Measurements from ENCODE around the gene P2RY11.

The P2RY11 gene

GRCh38 chr19:10113964-10114650, 2.6 kb downstream of the P2RY11 start:
- no peak for DNase-seq (ENCODE audit: low spot score)

GRCh38 chr19:10114651-10115391, 3.3 kb downstream of the P2RY11 start:
- no peak for DNase-seq (ENCODE audit: low spot score)

DNA sequence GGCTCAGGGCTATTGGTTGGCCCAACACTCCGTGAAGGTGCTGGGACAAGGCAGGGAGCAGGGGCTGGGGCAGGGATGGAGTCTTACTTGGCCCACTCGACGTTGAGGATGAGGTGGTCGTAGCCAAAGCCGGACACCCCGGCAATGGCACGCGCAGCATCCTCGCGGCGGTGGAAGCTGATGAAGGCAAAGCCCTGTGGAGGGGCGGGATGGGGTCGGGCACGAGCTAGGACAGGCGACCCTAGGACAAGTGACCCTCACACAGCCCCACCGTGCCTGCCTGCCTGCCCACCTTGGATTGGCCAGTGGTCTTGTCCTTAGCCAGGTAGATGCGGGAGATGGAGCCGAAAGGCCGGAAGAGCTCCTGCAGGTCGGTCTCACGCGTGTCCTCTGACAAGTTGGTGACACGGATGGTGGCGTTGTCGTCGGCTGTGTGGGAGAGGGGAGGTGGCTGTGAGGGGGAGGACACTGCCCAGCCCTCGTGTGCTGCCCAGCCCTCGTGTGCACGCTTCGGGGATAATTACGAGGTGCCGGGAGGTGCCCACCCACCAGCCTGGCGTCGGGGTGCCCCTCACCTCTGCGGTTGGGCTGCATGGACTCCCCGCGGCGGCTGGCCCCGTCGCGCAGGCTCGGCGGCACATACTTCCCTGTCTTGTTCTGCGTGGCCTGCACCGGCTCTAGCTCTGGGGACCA, 4.0 kb downstream of the P2RY11 start:
- no peak for DNase-seq (ENCODE audit: low spot score)

DNA sequence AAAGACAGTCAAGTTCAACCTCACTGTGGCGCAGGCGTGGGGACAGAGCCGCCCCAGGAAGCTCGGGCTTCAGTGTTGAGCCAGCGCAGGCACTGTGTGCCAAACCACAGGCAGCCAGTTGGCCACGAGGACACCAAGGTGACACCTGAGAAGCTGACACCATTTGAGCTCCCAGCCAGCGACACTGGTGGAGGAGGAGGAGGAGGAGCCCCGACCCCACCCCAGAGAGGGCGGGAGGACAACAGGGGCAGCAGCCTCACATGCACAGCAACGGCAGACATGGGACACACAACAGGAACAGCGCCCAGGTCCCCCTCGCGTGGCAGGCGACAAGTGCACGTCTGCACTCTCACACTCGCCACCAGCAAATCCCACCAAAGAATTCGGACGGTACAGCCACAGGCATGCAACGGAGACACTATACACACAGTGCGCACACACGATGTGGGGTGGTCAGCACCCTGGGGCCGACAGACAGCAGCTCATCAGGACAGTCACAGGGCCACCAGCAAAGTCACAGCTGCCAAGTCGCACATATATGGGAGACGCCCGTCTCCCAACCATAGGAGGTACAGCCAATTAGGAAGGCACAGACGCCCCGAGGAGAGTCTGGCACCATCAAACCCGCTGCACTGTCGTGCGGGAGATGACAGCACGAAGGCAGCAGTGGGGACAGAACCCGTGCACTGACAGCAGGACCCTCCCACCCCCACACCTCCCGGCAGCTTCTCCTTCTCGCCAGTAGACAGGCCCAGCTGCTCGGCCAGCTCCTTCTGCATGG, 4.8 kb downstream of the P2RY11 start:
- DNase-seq (ENCODE audit: low spot score), result no peak

DNA sequence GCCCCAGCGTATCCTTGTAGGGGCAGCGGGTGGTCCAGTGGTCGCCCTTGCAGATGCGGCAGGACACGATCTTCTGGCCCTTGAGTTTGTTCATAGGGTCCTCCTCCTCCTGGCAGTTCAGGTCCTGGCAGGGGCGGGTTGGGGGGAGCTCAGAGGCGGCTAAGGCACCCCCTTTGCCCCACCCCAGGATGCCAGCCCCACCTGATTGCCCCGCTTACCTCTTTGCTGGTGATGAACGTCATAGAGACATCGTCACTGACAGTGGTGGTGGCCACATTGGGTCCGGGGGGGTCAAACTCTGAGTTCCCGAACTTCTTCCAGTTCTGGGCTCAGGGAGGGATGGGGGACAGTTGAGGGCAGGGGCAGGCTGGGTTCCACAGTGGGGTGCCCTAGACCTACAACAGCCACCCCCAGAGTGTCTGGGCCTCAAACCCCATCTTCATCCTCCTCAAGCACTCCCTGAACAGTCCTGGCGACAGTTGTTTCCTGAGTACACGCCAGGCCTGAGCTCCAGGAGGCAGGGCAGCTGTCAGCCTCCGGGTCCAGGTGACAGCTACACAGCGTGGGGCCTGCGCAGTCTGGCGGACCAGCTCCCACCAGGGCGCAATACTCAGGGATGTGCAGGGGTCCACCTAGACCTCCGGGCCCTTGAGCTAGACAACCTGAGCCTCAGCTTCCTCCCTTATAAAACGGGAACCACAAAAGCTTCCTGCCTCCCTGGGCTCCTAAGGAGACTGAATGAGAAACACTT, 5.5 kb downstream of the P2RY11 start:
- no peak for DNase-seq (ENCODE audit: low spot score)

DNA sequence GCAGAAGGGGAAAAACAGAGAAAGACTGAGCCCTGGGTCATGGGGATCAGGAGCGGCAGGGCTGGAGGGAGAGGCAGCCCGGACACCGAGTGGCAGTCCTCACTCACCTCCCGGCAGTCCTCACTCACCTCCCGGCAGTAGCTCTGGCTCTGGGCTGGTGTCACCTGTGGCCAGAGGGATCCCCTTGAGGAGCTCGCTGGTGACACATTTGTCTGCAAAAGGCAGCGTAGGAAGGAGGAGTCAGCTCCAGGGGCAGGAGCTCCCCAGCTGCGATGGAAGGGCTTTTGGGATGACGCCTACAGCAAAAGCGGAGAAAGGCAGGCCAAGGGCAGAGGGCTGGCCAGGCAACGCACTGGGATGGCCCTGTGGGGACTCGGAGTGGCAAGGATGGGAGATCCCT, 7.5 kb downstream of the P2RY11 start:
- DNase-seq (ENCODE audit: low spot score), result no peak

- no peak for DNase-seq (ENCODE audit: low spot score)
These were observed 9.2 kb downstream of the P2RY11 start for GRCh38 chr19:10120538-10121189.

DNA sequence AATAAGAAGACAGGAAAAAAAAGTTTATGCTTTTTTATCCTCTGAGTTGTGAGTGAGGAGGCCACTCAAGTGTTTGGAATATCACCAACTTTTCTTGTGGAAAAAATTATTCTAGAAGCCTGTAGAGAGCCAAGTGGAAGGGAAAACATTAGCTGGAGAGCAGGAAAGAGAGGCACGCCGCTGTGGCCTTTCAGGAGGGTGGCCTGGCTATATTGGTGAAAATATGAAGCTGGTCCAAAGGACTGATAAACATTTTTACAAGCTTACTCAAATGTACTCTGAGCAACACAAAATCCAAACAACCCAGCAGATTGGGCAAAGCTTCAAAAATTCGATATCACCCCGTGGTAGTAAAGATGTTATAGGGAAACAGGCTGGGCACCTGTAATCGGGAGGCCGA, 10.6 kb downstream of the P2RY11 start:
- DNase-seq (ENCODE audit: low spot score), result no peak

- no peak for DNase-seq (ENCODE audit: low spot score)
These were observed 12.9 kb downstream of the P2RY11 start for GRCh38 chr19:10124429-10124828.

GRCh38 chr19:10126213-10126639, 14.7 kb downstream of the P2RY11 start:
- no peak for DNase-seq (ENCODE audit: low spot score)

- DNase-seq (ENCODE audit: low spot score), result no peak
These were observed 21.4 kb downstream of the P2RY11 start for GRCh38 chr19:10132905-10133304.

DNA sequence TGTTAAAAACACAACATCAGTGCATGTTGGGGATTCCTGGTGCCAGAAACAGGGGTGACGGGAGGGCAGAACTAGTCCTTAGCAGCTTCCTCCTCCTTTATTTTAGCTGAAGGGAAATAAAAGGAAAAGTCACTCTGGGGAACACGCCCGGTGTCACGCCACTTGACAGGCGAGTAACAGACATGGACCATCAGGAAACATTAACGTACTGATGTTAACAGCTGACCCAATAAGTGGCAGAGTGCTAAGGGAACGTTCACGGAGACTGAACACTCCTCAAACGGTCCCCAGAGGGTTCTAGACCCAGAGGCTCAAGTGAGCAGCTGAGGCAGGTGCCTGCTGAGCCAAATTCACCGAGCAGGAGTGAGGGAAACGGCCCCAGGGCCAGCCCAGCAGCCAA, 22.1 kb downstream of the P2RY11 start:
- DNase-seq (ENCODE audit: low spot score), result no peak

GRCh38 chr19:10134040-10134439, 22.5 kb downstream of the P2RY11 start:
- no peak for DNase-seq (ENCODE audit: low spot score)

DNA sequence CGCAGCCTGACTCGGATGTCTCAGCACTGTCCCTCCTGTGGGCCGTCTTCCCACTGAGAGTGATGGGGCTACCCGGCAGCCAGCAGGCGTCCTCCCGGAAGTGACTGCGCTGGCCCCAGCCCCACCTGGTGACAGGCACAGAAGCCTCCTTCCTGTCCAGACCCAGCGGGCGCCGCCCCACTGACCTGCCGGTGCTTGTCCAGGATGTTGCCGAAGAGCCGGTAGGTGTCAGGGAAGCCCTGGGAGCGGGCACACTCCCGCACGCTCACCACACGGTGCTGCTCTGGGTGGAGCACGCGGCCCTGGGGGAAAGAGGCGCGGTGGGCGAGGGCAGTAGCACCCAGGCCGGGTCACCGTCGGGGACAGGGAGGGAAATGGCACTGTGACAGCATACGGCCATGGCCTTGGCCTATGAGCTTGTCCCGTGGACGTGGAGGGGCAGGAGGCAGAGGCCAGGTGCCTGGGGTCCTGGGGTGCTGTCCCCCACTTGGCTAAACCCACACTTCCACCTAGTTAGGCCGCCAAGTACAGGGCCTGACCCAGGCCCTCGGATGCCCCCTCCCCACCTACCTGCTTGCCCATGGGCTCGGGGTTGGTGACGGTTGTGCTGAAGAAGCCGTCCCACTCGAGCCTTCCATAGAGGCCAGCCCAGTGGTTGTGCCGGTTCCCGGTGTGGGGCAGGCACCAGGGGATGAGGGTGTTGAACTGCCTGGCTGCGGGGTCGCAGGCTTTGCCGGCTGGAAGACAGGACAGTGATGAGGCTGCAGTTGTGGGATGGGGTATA, 24.2 kb downstream of the P2RY11 start:
- no peak for DNase-seq (ENCODE audit: low spot score)

- DNase-seq (ENCODE audit: low spot score), result no peak
These were observed 25.4 kb downstream of the P2RY11 start for GRCh38 chr19:10136936-10137335.

DNA sequence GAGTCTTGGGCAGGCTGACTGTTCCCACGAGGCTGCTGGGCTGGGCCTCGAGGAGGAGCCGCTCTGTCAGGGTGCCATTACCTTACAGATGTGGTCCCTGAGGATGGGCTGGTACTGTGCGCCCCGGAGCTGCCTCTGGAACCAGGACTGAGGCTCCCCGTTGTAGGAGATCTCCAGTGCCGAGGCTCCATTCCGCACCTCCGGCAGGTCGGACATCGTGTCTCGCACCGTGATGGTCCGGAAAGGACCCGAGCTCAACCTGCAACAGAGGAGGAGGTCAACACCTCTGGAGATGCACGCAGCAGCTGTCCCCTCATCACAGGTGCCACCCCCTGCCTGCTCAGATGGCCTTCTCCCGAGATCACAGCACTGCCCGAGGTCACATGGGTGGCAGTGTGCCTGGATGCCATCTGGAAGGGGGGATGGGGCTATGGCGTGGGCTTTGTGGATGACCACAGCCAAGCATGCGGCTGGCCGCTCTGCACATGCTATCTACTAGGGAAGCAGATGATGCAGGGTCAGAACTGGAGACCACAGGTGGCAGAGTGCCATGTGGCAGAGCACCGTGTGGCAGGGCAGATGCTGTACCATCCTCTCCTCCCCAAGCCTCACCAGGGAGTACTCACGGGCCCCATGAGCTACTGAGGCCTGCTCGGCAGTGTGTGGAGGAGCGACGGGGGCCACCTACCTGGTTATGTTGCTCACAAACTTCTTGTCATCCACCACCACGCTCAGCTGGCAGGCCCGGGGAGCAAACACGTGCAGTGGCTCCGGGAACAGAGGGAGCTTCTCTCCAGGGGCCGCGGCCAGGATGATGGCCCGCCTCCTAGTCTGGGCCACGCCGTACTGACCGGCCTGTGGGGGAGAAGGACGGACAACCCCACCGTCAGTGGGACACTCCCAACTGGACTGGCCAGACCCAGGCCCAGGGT, 26.5 kb downstream of the P2RY11 start:
- DNase-seq (ENCODE audit: low spot score), result no peak

GRCh38 chr19:10138879-10139795, 27.6 kb downstream of the P2RY11 start:
- DNase-seq (ENCODE audit: low spot score), result no peak

GRCh38 chr19:10139952-10140351, 28.5 kb downstream of the P2RY11 start:
- DNase-seq (ENCODE audit: low spot score), result no peak

Data from HuH-7 (cell line).